HG03064 (cell line): Measurements from ENCODE around the gene MLYCD.

Experiments used
- ATAC-seq: cut with Tn5 transposase; IDR thresholded peaks from one replicate; pipeline ENCODE4 v1.9.1; 2021; ENCODE audit warnings: low read depth; ENCODE audit not compliant: unreplicated experiment

The MLYCD gene

GRCh38 chr16:83953796-83954576 is 55.1 kb downstream of the MLYCD start:
- no peak for ATAC-seq

GRCh38 chr16:83954577-83955016 is 55.7 kb downstream of the MLYCD start:
- no peak for ATAC-seq

- ATAC-seq, result no peak
These were observed 56.6 kb downstream of the MLYCD start for GRCh38 chr16:83955218-83956130.

- no peak for ATAC-seq
These were observed 57.7 kb downstream of the MLYCD start for GRCh38 chr16:83956336-83957289.

GRCh38 chr16:83957296-83957855 is 58.5 kb downstream of the MLYCD start:
- no peak for ATAC-seq

GRCh38 chr16:83958137-83958845 is 59.4 kb downstream of the MLYCD start:
- no peak for ATAC-seq

GRCh38 chr16:83958846-83959565 is 60.1 kb downstream of the MLYCD start:
- ATAC-seq, result no peak

- no peak for ATAC-seq
These were observed 60.9 kb downstream of the MLYCD start for GRCh38 chr16:83959656-83960434.

GRCh38 chr16:83960521-83961249 is 61.8 kb downstream of the MLYCD start:
- no peak for ATAC-seq

GRCh38 chr16:83961591-83961990 is 62.7 kb downstream of the MLYCD start:
- no peak for ATAC-seq

- no peak for ATAC-seq
These were observed 64.6 kb downstream of the MLYCD start for GRCh38 chr16:83963277-83964119.

GRCh38 chr16:83964684-83965443 is 65.9 kb downstream of the MLYCD start:
- ATAC-seq, result no peak

GRCh38 chr16:83965444-83966152 is 66.7 kb downstream of the MLYCD start:
- no peak for ATAC-seq

GRCh38 chr16:83966153-83966696 is 67.3 kb downstream of the MLYCD start:
- ATAC-seq, result no peak

GRCh38 chr16:83967091-83967490 is 68.2 kb downstream of the MLYCD start:
- no peak for ATAC-seq
